Adrenal gland (tissue), 5 donors: ENCODE data around the gene TSPAN5.

Experiments
- POLR2A ChIP-seq, 2 donors: fragments of 450-650 bp; IDR thresholded peaks; one replicate each; pipeline ENCODE4 v1.6.1; 2017; ENCODE audit warnings: antibody characterized with exemption in 2 of 2, mild to moderate bottlenecking in 2 of 2, moderate library complexity in 1 of 2
- TF ChIP-seq, protein P1 (sequence below), 6 experiments: fragments of 450-650 bp in 4 of 6; fragments of 200-600 bp in 2 of 6; sonication (generic) in 1 of 6; IDR thresholded peaks; 1 replicate in 5 of 6; 2 replicates in 1 of 6; pipeline versions ENCODE4 v1.5.1 to v1.8.0; 2016 to 2021; ENCODE audit warnings: antibody characterized with exemption in 6 of 6, mild to moderate bottlenecking in 2 of 6, moderate library complexity in 1 of 6
- donor health status: DM: no; HTN: no; CAD: no.

DNA sequence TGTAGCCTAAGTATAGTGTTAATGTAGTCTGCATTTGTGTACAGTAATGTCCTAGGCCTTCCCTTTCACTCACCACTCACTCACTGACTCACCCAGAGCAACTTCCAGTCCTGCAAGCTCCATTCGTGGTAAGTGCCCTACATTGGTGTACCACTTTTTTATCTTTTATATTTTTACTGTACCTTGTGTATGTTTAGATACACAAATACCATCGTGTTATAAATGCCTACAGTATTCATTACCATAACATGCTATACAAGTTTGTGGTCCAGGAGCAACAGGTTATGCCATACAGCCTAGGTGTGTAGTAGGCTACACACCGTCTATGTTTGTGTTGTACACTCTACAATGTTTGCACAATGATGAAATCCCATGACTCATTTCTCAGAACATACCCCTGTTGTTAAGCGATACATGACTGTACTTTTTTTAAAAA is 15.4 kb downstream of the TSPAN5 start:
- TF ChIP-seq, protein P1, sequence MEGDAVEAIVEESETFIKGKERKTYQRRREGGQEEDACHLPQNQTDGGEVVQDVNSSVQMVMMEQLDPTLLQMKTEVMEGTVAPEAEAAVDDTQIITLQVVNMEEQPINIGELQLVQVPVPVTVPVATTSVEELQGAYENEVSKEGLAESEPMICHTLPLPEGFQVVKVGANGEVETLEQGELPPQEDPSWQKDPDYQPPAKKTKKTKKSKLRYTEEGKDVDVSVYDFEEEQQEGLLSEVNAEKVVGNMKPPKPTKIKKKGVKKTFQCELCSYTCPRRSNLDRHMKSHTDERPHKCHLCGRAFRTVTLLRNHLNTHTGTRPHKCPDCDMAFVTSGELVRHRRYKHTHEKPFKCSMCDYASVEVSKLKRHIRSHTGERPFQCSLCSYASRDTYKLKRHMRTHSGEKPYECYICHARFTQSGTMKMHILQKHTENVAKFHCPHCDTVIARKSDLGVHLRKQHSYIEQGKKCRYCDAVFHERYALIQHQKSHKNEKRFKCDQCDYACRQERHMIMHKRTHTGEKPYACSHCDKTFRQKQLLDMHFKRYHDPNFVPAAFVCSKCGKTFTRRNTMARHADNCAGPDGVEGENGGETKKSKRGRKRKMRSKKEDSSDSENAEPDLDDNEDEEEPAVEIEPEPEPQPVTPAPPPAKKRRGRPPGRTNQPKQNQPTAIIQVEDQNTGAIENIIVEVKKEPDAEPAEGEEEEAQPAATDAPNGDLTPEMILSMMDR (IDR thresholded peaks at IDR 0.05) = no peak
- TF ChIP-seq POLR2A (IDR thresholded peaks at IDR 0.05) = no peak
